SU-DHL-6 (cell line): ENCODE results near the gene RNF2.

Source experiments
- CTCF ChIP-seq: fragments of 200-600 bp; sonication (generic); IDR thresholded peaks from one replicate; pipeline ENCODE4 v1.5.1; 2017; ENCODE audit warnings: antibody characterized with exemption, mild to moderate bottlenecking, low read length, moderate library complexity; ENCODE audit not compliant: insufficient read depth, poor library complexity, severe bottlenecking
- EZH2phosphoT487 ChIP-seq: fragments of 200-600 bp; sonication (generic), shearing (Covaris generic); conservative IDR thresholded peaks from 2 replicates; pipeline ENCODE4 v1.6.1; 2018; ENCODE audit warnings: mild to moderate bottlenecking, antibody characterized with exemption, low read length, moderate library complexity, mixed read lengths

GRCh38 chr1:185027252-185027882 lies 18.0 kb upstream of the RNF2 start:
- TF ChIP-seq CTCF = no peak
- TF ChIP-seq EZH2phosphoT487 = no peak
